Coronary artery (tissue), 2 donors: ENCODE results near the gene SYNGR1.

ENCODE experiments used
- DNase-seq: peaks from one replicate; pipeline ENCODE4 v3.0.0-alpha.2; 2017; ENCODE audit warnings: low spot score
- H3K27ac ChIP-seq, 2 donors: fragments of 200-600 bp; sonication (generic); one replicate each; pipeline ENCODE4 v1.5.1; 2016 to 2019
- H3K4me3 ChIP-seq: fragments of 200-600 bp; sonication (generic); 2 replicates; pipeline ENCODE4 v1.5.1; 2016; ENCODE audit warnings: mild to moderate bottlenecking, moderate library complexity
- TF ChIP-seq, protein P1 (sequence below): fragments of 200-600 bp; sonication (generic); IDR thresholded peaks from one replicate; pipeline ENCODE4 v1.5.1; 2019; ENCODE audit warnings: antibody characterized with exemption

The SYNGR1 gene

GRCh38 chr22:39374801-39375200 is 25.0 kb downstream of the SYNGR1 start:
- TF ChIP-seq, protein P1, sequence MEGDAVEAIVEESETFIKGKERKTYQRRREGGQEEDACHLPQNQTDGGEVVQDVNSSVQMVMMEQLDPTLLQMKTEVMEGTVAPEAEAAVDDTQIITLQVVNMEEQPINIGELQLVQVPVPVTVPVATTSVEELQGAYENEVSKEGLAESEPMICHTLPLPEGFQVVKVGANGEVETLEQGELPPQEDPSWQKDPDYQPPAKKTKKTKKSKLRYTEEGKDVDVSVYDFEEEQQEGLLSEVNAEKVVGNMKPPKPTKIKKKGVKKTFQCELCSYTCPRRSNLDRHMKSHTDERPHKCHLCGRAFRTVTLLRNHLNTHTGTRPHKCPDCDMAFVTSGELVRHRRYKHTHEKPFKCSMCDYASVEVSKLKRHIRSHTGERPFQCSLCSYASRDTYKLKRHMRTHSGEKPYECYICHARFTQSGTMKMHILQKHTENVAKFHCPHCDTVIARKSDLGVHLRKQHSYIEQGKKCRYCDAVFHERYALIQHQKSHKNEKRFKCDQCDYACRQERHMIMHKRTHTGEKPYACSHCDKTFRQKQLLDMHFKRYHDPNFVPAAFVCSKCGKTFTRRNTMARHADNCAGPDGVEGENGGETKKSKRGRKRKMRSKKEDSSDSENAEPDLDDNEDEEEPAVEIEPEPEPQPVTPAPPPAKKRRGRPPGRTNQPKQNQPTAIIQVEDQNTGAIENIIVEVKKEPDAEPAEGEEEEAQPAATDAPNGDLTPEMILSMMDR: no peak
- no peak for DNase-seq
- no peak overlapping the region for H3K27ac ChIP-seq
- no peak overlapping the region for H3K4me3 ChIP-seq

- DNase-seq: no peak
- TF ChIP-seq, protein P1: no peak
Measured at GRCh38 chr22:39375646-39376045, 25.9 kb downstream of the SYNGR1 start.

DNA sequence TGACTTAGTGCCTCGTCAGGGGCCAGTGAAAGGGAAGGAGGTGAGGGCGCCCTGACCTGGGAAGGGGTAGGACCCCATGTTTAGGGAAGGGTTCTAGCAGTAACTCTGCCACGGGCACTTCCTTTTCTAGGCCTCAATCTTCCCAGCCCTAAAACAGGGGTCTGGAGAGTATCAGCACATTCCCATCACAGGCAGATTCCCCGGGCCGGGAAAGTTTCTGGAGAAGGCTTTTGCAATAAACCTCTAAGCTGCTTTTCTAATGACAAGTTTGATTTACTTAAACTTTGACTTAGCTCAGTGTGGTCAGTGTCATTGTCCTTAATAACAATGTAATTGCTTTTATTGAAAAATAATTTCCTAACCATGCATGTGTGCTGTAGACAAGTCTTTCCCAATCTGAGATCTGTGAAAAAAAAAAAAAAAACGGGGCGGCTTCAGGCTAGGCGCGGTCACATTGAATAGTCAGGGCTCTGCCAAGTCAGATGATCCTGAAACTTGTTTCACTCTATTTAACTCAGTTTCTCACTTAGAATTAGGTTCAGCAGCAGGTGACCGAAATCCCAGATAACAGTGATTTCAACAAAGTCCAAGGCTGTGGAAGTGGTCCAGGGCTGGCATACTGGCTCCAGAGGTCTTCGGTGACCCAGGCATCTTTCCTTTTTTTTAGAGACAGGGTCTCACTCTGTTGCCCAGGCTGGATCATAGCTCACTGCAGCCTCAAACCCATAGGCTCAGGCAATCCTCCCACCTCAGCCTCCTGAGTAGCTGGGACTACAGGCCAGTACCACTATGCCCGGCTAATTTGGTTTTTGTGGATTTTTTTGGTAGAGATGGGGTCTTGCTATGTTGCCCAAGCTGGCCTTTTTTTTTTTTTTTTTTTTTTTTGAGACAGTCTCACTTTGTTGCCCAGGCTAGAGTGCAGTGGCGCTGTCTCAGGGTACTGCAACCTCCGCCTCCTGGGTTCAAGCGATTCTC is 30.3 kb downstream of the SYNGR1 start:
- Histone ChIP-seq H3K4me3 (no peak overlapping the region), H3K27ac (no peak overlapping the region)
- TF ChIP-seq, protein P1: no peak
- no peak for DNase-seq

More at GRCh38 chr22:39375646-39376045, 25.9 kb downstream of the SYNGR1 start:
- Histone ChIP-seq H3K4me3 (no peak overlapping the region), H3K27ac (no peak overlapping the region)

GRCh38 chr22:39381009-39381755 is 31.4 kb downstream of the SYNGR1 start:
- Histone ChIP-seq H3K27ac (no peak overlapping the region), H3K4me3 (no peak overlapping the region)
- no peak for DNase-seq
- TF ChIP-seq, protein P1: no peak

DNA sequence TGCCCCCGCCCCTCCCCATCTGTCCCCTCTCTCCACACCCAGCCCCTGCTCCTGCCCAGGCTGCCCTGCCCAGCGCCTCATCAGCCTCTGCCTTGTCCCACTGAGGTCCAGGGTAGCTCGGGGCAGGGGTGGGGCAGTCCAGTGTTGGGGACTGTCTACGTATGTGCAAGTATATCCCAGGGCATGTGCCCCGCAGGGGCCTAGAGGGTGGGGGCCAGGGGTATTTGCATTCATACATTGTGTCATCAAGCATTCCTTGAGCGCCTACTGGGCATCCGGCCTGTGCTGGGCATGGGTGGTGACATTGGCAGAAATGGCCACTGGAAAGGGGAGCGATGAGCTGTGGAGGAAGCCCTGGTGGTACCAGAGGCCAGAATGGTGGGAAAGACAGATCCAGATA is 32.1 kb downstream of the SYNGR1 start:
- TF ChIP-seq, protein P1: no peak
- no peak for DNase-seq
- H3K27ac ChIP-seq: no peak overlapping the region
- no peak overlapping the region for H3K4me3 ChIP-seq

DNA sequence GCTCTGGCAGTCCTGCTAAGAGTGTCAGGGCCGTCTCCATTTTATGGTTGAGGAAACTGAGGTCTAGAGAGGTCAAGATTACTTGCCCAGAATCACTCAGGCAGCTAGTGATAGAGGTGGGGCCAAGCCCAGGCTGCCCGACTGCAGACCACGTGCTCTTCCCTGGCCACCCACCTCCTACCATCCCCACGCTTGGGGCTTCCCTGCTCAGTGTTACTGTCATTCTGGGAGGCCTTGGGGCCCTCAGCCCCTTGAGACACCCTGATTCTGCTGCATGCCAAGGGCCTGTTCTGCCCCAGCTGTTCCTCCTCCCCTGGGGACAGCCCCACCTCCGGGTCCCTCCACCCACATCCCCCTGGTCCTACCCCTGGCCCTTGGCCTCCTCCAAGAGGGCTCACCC is 32.6 kb downstream of the SYNGR1 start:
- H3K4me3 ChIP-seq: no peak overlapping the region
- TF ChIP-seq, protein P1: no peak
- no peak for DNase-seq
- no peak overlapping the region for H3K27ac ChIP-seq
